ENCODE results near the gene CHIA. TPM values are rescaled to one million over a fixed set of nuclear protein-coding genes. Genes with fewer than 3 reads are reported as not detected.

Gene CHIA
- total RNA-seq, 1 donor from 2014 or later = not detected

DNA sequence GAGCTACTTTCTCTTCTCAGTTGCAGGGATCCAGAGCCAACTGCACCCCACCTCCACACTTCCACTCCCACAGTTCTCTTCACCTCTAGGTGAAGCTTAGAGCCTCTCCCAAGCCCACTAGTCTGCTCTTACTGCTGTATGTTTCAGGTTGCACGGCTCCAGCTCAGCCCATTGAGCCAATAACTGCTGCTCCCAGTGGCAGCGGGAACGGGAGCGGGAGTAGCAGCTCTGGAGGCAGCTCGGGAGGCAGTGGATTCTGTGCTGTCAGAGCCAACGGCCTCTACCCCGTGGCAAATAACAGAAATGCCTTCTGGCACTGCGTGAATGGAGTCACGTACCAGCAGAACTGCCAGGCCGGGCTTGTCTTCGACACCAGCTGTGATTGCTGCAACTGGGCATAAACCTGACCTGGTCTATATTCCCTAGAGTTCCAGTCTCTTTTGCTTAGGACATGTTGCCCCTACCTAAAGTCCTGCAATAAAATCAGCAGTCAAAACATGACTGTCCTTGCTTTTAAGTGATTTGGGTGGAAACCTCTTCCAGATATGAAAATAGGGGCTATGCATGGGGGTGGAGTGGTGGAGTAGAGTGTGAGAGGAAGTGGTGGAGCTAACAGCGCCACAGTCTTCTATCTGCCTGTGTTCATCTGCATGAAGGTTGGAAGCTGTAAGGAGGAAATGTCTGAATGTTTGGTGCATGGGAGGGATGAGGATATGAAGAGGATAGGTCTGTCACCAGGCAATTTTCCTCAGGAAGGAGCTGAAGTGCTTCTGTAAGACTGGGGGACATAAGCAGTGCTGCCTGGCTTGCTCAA lies 29.6 kb downstream of the CHIA start:
- Mint-ChIP-seq H3K4me1 (ENCODE audit: low read depth, unreplicated experiment) (no peaks in the 10 kb centered on the region), H3K27me3 (ENCODE audit: low read depth, unreplicated experiment) (no peaks in the 10 kb centered on the region), H3K27ac (ENCODE audit: unreplicated experiment) (no peak overlapping the region), H3K4me3 (ENCODE audit: unreplicated experiment) (no peak overlapping the region), H3K9me3 (ENCODE audit: unreplicated experiment) (no peaks in the 10 kb centered on the region), H3K36me3 (ENCODE audit: low read depth, unreplicated experiment) (no peaks in the 10 kb centered on the region)
- no peak overlapping the region for H3K4me3 ChIP-seq (ENCODE audit: insufficient read depth, low read depth, low read length)
- H3K27me3 ChIP-seq (ENCODE audit: insufficient read depth, low read length) = no peaks in the 10 kb centered on the region
- DNase-seq (ENCODE audit: low read depth) (no peak), FAIRE-seq (no peak)
- H3K27ac ChIP-seq (ENCODE audit: low read depth, low read length) = no peak overlapping the region
- H3K4me2 ChIP-seq (ENCODE audit: low read length) = no peak overlapping the region
- H3K79me2 ChIP-seq (ENCODE audit: insufficient read depth, low read length) = no peaks in the 10 kb centered on the region
- TF ChIP-seq, protein P1, sequence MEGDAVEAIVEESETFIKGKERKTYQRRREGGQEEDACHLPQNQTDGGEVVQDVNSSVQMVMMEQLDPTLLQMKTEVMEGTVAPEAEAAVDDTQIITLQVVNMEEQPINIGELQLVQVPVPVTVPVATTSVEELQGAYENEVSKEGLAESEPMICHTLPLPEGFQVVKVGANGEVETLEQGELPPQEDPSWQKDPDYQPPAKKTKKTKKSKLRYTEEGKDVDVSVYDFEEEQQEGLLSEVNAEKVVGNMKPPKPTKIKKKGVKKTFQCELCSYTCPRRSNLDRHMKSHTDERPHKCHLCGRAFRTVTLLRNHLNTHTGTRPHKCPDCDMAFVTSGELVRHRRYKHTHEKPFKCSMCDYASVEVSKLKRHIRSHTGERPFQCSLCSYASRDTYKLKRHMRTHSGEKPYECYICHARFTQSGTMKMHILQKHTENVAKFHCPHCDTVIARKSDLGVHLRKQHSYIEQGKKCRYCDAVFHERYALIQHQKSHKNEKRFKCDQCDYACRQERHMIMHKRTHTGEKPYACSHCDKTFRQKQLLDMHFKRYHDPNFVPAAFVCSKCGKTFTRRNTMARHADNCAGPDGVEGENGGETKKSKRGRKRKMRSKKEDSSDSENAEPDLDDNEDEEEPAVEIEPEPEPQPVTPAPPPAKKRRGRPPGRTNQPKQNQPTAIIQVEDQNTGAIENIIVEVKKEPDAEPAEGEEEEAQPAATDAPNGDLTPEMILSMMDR (IDR thresholded peaks at IDR 0.05; ENCODE audit: insufficient read depth, low read depth, low read length) = no peak
- TF ChIP-seq EZH2 (IDR thresholded peaks at IDR 0.05; ENCODE audit: insufficient read depth, low read length) = no peak
- no peaks in the 10 kb centered on the region for H3K4me1 ChIP-seq (ENCODE audit: insufficient read depth, low read length)
- H3K9ac ChIP-seq (ENCODE audit: low read length) = no peak overlapping the region
- no peaks in the 10 kb centered on the region for H4K20me1 ChIP-seq (ENCODE audit: insufficient read depth, low read length)
- no peak overlapping the region for H2AFZ ChIP-seq (ENCODE audit: low read depth, low read length)
- H3K36me3 ChIP-seq (ENCODE audit: insufficient read depth, low read length) = no peaks in the 10 kb centered on the region
- no peaks in the 10 kb centered on the region for H3K9me3 ChIP-seq (ENCODE audit: insufficient read depth, low read depth, low read length)

DNA sequence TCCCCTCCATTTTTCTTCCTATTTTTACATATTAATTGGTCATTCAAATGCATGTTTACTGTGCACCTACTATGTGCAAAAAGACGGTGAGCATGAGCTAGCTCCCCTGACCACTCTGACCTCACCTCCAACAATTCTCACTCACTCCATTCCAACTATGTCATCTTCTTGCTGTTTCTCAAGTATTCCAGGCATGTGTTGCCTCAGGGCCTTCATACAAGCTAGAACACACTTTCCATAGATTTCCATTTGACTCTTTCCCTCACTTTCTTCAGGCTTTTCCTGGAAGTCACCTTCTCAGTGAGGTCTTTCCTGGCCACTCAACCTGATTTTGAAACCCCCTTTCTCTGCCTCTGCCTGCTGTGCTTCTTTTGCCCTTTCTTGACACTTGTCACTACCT lies 32.6 kb downstream of the CHIA start:
- Histone ChIP-seq H3K27me3 (ENCODE audit: insufficient read depth, low read length) (no peaks in the 10 kb centered on the region), H2AFZ (ENCODE audit: low read depth, low read length) (no peak overlapping the region), H3K4me1 (ENCODE audit: insufficient read depth, low read length) (no peaks in the 10 kb centered on the region), H3K4me2 (ENCODE audit: low read length) (no peak overlapping the region), H4K20me1 (ENCODE audit: insufficient read depth, low read length) (no peaks in the 10 kb centered on the region), H3K27ac (ENCODE audit: low read depth, low read length) (no peak overlapping the region), H3K4me3 (ENCODE audit: insufficient read depth, low read depth, low read length) (no peak overlapping the region), H3K36me3 (ENCODE audit: insufficient read depth, low read length) (no peaks in the 10 kb centered on the region), H3K79me2 (ENCODE audit: insufficient read depth, low read length) (no peaks in the 10 kb centered on the region), H3K9ac (ENCODE audit: low read length) (no peak overlapping the region), H3K9me3 (ENCODE audit: insufficient read depth, low read depth, low read length) (no peaks in the 10 kb centered on the region)
- Mint-ChIP-seq H3K36me3 (ENCODE audit: low read depth, unreplicated experiment) (no peaks in the 10 kb centered on the region), H3K27me3 (ENCODE audit: low read depth, unreplicated experiment) (no peaks in the 10 kb centered on the region), H3K4me1 (ENCODE audit: low read depth, unreplicated experiment) (no peaks in the 10 kb centered on the region), H3K4me3 (ENCODE audit: unreplicated experiment) (no peak overlapping the region), H3K27ac (ENCODE audit: unreplicated experiment) (no peak overlapping the region), H3K9me3 (ENCODE audit: unreplicated experiment) (peaks cover 10% of the 10 kb centered on the region)
- FAIRE-seq (no peak), DNase-seq (ENCODE audit: low read depth) (no peak)
- TF ChIP-seq, protein P1 (IDR thresholded peaks at IDR 0.05; ENCODE audit: insufficient read depth, low read depth, low read length) = no peak
- TF ChIP-seq EZH2 (IDR thresholded peaks at IDR 0.05; ENCODE audit: insufficient read depth, low read length) = no peak

DNA sequence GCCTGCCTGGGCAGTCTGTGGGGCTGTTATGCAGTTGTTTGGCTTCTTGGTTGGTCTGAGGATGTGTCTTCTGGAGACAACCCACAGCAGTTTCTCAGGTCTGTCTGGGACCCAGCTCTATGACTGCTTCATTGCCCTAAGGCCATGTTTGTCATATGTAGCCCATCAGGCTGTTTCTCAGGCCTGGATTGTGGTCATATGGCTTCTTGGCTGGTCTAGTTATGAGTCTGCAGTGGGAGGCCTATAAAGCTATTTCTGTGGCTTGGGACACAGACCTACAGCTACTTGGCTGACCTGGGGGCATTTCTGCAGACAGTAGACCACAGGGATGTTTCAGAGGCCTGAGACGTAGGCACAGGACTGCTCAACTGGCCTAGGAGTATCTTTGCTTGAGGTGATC lies 41.5 kb downstream of the CHIA start:
- no peak overlapping the region for H2AFZ ChIP-seq (ENCODE audit: low read depth, low read length)
- Mint-ChIP-seq H3K4me1 (ENCODE audit: low read depth, unreplicated experiment) (no peaks in the 10 kb centered on the region), H3K27ac (ENCODE audit: unreplicated experiment) (no peak overlapping the region), H3K36me3 (ENCODE audit: low read depth, unreplicated experiment) (peaks cover 3% of the 10 kb centered on the region), H3K9me3 (ENCODE audit: unreplicated experiment) (peaks cover 27% of the 10 kb centered on the region), H3K27me3 (ENCODE audit: low read depth, unreplicated experiment) (peaks cover 2% of the 10 kb centered on the region), H3K4me3 (ENCODE audit: unreplicated experiment) (no peak overlapping the region)
- H3K79me2 ChIP-seq (ENCODE audit: insufficient read depth, low read length) = no peaks in the 10 kb centered on the region
- no peaks in the 10 kb centered on the region for H3K4me1 ChIP-seq (ENCODE audit: insufficient read depth, low read length)
- FAIRE-seq = no peak
- peaks cover 2% of the 10 kb centered on the region for H3K9me3 ChIP-seq (ENCODE audit: insufficient read depth, low read depth, low read length)
- H3K27ac ChIP-seq (ENCODE audit: low read depth, low read length) = no peak overlapping the region
- no peak overlapping the region for H3K4me2 ChIP-seq (ENCODE audit: low read length)
- H4K20me1 ChIP-seq (ENCODE audit: insufficient read depth, low read length) = no peaks in the 10 kb centered on the region
- H3K9ac ChIP-seq (ENCODE audit: low read length) = no peak overlapping the region
- H3K36me3 ChIP-seq (ENCODE audit: insufficient read depth, low read length) = no peaks in the 10 kb centered on the region
- TF ChIP-seq, protein P1 (IDR thresholded peaks at IDR 0.05; ENCODE audit: insufficient read depth, low read depth, low read length) = no peak
- no peak for TF ChIP-seq EZH2 (IDR thresholded peaks at IDR 0.05; ENCODE audit: insufficient read depth, low read length)
- H3K4me3 ChIP-seq (ENCODE audit: insufficient read depth, low read depth, low read length) = no peak overlapping the region
- DNase-seq (ENCODE audit: low read depth) = no peak
- no peaks in the 10 kb centered on the region for H3K27me3 ChIP-seq (ENCODE audit: insufficient read depth, low read length)

All from astrocyte (in vitro differentiated cells and primary cell).